GM12878 (cell line): ENCODE measurements around the gene LINGO1. TPM values are rescaled to one million over a fixed set of nuclear protein-coding genes. Genes with fewer than 3 reads are reported as not detected.

ENCODE experiments used
- ATAC-seq: fragments of 200-7000 bp; cut with Tn5 transposase; 3 replicates; pipeline ENCODE4 v1.9.1; 2020; ENCODE audit warnings: mild to moderate bottlenecking, moderate library complexity
- BruUV-seq: library from RNA; stranded (reverse); fragments of 400-500 nt; replicated peaks from 2 replicates; lab custom pipeline; 2021; lab: Mats Ljungman, UMichigan
- CTCF ChIA-PET: fragments of 300-600 bp; sonication (Branson Sonifier 250); formaldehyde crosslinking; extraction: SDS; loops from one replicate; lab custom pipeline; 2021; ENCODE audit warnings: inconsistent platforms; lab: Yijun Ruan, JAX
- POLR2A ChIA-PET: fragments of 350-600 bp; formaldehyde crosslinking; extraction: SDS; loops from one replicate; lab custom pipeline; 2021; ENCODE audit warnings: inconsistent platforms; lab: Charles Lee
- RAD21 ChIA-PET: fragments of 300-600 bp; sonication (Branson Sonifier 250); formaldehyde crosslinking; loops from one replicate; lab custom pipeline; 2023; ENCODE audit warnings: antibody characterized with exemption; ENCODE audit not compliant: unreplicated experiment; lab: Charles Lee
- SMC1A ChIA-PET: fragments of 300-600 bp; sonication (Branson Sonifier 250); formaldehyde crosslinking; loops from one replicate; lab custom pipeline; 2023; ENCODE audit not compliant: unreplicated experiment, uncharacterized antibody; lab: Charles Lee
- DNase-seq: peaks from one replicate; pipeline ENCODE4 v3.0.0-alpha.2; 2011; ENCODE audit warnings: low read depth, low spot score
- FAIRE-seq: peaks from 3 replicates; lab custom pipeline; 2011; peaks lifted over from hg19 to GRCh38; lab: Jason Lieb, UNC
- H2AFZ ChIP-seq: 2 replicates; pipeline ENCODE4 v1.6.0; 2011; ENCODE audit warnings: low read depth, low read length, control low read depth; ENCODE audit not compliant: control insufficient read depth
- H3K27ac ChIP-seq: 2 replicates; pipeline ENCODE4 v1.5.1; 2011; ENCODE audit warnings: control low read depth; ENCODE audit not compliant: control insufficient read depth, insufficient read depth
- H3K27me3 ChIP-seq, 2 experiments: replicated peaks in 1 of 2; 2 replicates each; pipeline versions ENCODE4 v1.6.0 to v1.6.1; 2011; ENCODE audit warnings: low read length in 1 of 2; ENCODE audit not compliant: control insufficient read depth in 2 of 2, insufficient read depth in 2 of 2
- H3K36me3 ChIP-seq, 2 experiments: 2 replicates each; pipeline ENCODE4 v1.5.1; 2011; ENCODE audit warnings: low read length in 1 of 2; ENCODE audit not compliant: control insufficient read depth in 2 of 2, insufficient read depth in 2 of 2
- H3K4me1 ChIP-seq: 2 replicates; pipeline ENCODE4 v1.6.1; 2011; ENCODE audit warnings: mild to moderate bottlenecking, low read length, moderate library complexity, mixed read lengths; ENCODE audit not compliant: control insufficient read depth, insufficient read depth
- H3K4me2 ChIP-seq: 2 replicates; pipeline ENCODE4 v1.6.0; 2011; ENCODE audit warnings: control low read depth; ENCODE audit not compliant: control insufficient read depth, insufficient read depth
- H3K4me3 ChIP-seq: fragments of 200-600 bp; sonication (generic); 2 replicates; pipeline ENCODE4 v1.5.1; 2016
- H3K79me2 ChIP-seq: 2 replicates; pipeline ENCODE4 v1.6.0; 2011; ENCODE audit warnings: low read length; ENCODE audit not compliant: control insufficient read depth, insufficient read depth
- H3K9ac ChIP-seq: 2 replicates; pipeline ENCODE4 v1.8.0; 2011; ENCODE audit warnings: low read length, control low read depth, mixed read lengths; ENCODE audit not compliant: control insufficient read depth, insufficient read depth
- H3K9me3 ChIP-seq: replicated peaks from 3 replicates; pipeline ENCODE4 v1.5.1; 2011; ENCODE audit warnings: mild to moderate bottlenecking, low read length; ENCODE audit not compliant: control insufficient read depth, insufficient read depth
- H4K20me1 ChIP-seq: 2 replicates; pipeline ENCODE4 v1.6.0; 2011; ENCODE audit not compliant: control insufficient read depth, insufficient read depth
- ASH2L ChIP-seq: fragments of 300-600, 200-600 bp; sonication (generic); IDR thresholded peaks from 2 replicates; pipeline ENCODE4 v1.6.1; 2017; ENCODE audit warnings: low read depth, mild to moderate bottlenecking, borderline replicate concordance
- CEBPB ChIP-seq, 2 experiments: fragments of 150-350 bp in 1 of 2; IDR thresholded peaks; 2 replicates each; pipeline ENCODE4 v1.6.1; 2012 to 2014; ENCODE audit warnings: low read depth in 2 of 2, low read length in 2 of 2, borderline replicate concordance in 1 of 2, inconsistent platforms in 1 of 2
- CHD2 ChIP-seq: IDR thresholded peaks from 2 replicates; pipeline ENCODE4 v1.6.1; 2011; ENCODE audit warnings: low read depth, low read length, improper control_type of control experiment, borderline replicate concordance
- FOS ChIP-seq: IDR thresholded peaks from 3 replicates; pipeline ENCODE4 v1.6.1; 2011; ENCODE audit warnings: borderline replicate concordance; ENCODE audit not compliant: insufficient read length; ENCODE audit errors: extremely low read depth
- FOXK2 ChIP-seq: fragments of 450-650 bp; IDR thresholded peaks from 2 replicates; pipeline ENCODE4 v1.6.1; 2017; ENCODE audit warnings: mild to moderate bottlenecking, moderate library complexity
- LARP7 ChIP-seq: fragments of 450-650 bp; IDR thresholded peaks from 2 replicates; pipeline ENCODE4 v1.6.1; 2017; ENCODE audit warnings: mild to moderate bottlenecking
- NBN ChIP-seq: fragments of 450-650 bp; IDR thresholded peaks from 2 replicates; pipeline ENCODE4 v1.6.1; 2016
- NFYA ChIP-seq: IDR thresholded peaks from 2 replicates; pipeline ENCODE4 v1.6.1; 2011; ENCODE audit warnings: low read depth, mild to moderate bottlenecking, low read length, improper control_type of control experiment, borderline replicate concordance
- NR2C1 ChIP-seq: fragments of 450-650 bp; IDR thresholded peaks from 2 replicates; pipeline ENCODE4 v1.6.1; 2017; ENCODE audit warnings: antibody characterized with exemption, mild to moderate bottlenecking, moderate library complexity
- POLR2AphosphoS5 ChIP-seq: IDR thresholded peaks from 2 replicates; pipeline ENCODE4 v1.6.1; 2011; ENCODE audit warnings: mild to moderate bottlenecking, low read length, inconsistent platforms
- POU2F2 ChIP-seq: IDR thresholded peaks from 3 replicates; pipeline ENCODE4 v1.6.1; 2011; ENCODE audit warnings: low read depth, mild to moderate bottlenecking, low read length, borderline replicate concordance
- RAD51 ChIP-seq: fragments of 450-650 bp; IDR thresholded peaks from 2 replicates; pipeline ENCODE4 v1.6.1; 2016; ENCODE audit warnings: moderate library complexity, mild to moderate bottlenecking, inconsistent platforms
- SPI1 ChIP-seq: IDR thresholded peaks from 2 replicates; pipeline ENCODE4 v1.6.1; 2011; ENCODE audit warnings: low read depth, mild to moderate bottlenecking, low read length, moderate library complexity, borderline replicate concordance; ENCODE audit not compliant: insufficient read depth
- SRF ChIP-seq, 2 experiments: IDR thresholded peaks; 2 replicates each; pipeline ENCODE4 v1.6.1; 2011; ENCODE audit warnings: low read depth in 2 of 2, low read length in 2 of 2, mild to moderate bottlenecking in 1 of 2, moderate library complexity in 1 of 2
- TBL1XR1 ChIP-seq: IDR thresholded peaks from 2 replicates; pipeline ENCODE4 v1.6.1; 2012; ENCODE audit warnings: low read depth, low read length, improper control_type of control experiment
- WRNIP1 ChIP-seq: IDR thresholded peaks from 2 replicates; pipeline ENCODE4 v1.6.1; 2011; ENCODE audit warnings: low read depth, low read length, improper control_type of control experiment, borderline replicate concordance
- ZNF207 ChIP-seq: fragments of 450-650 bp; IDR thresholded peaks from 2 replicates; pipeline ENCODE4 v1.6.1; 2014; ENCODE audit warnings: antibody characterized with exemption, mild to moderate bottlenecking, borderline replicate concordance
- WGBS: methylation state at CpG from one replicate; pipeline ENCODE4 v1.1.6; 2016; ENCODE audit warnings: low lambda C conversion rate; ENCODE audit not compliant: insufficient replicate concordance, insufficient coverage; ENCODE audit errors: missing lambda C conversion rate; 5-methylcytosine and 5-hydroxymethylcytosine counted together
- in situ Hi-C: fragments of 300-500 bp; cut with MboI; formaldehyde crosslinking; loops from 9 replicates; pipeline ENCODE4 v1.14.3; 2018; ENCODE audit warnings: mixed read lengths
- intact Hi-C: fragments of 100-400 bp; cut with micrococcal nuclease; formaldehyde crosslinking; loops from one replicate; pipeline ENCODE4 v1.14.2; 2022; ENCODE audit not compliant: unreplicated experiment
- polyA plus RNA-seq, 11 experiments: library from polyadenylated mRNA; depleted of rRNA in 4 of 11; unstranded in 6 of 11; stranded (reverse) in 5 of 11; fragments of >200 nt; fragmentation: Nextera tagmentation in 4 of 11; fragmentation: Illumina TruSeq in 1 of 11; extraction: Ambion mirVana in 4 of 11; extraction: Trizol in 1 of 11; gene quantifications; 1 replicate in 1 of 11; 2 replicates in 10 of 11; pipeline versions ENCODE4 v1.2.1 to v1.2.3, GENCODE V29; 2011 to 2016; ENCODE audit warnings: inconsistent platforms in 2 of 11, missing spikeins in 2 of 11, low read depth in 1 of 11
- total RNA-seq, 4 experiments: library from RNA; depleted of rRNA in 3 of 4; stranded (reverse); fragments of >200 nt in 3 of 4; fragmentation: Illumina TruSeq in 1 of 4; extraction: Trizol in 1 of 4; gene quantifications; 2 replicates each; pipeline versions ENCODE4 v1.2.1 to v1.2.3, GENCODE V29; 2013 to 2021
- TF ChIP-seq, protein P1 (sequence below): fragments of 450-650 bp; formaldehyde crosslinking; IDR thresholded peaks from 2 replicates; pipeline ENCODE4 v1.5.0; 2022; ENCODE audit warnings: mild to moderate bottlenecking, missing genetic modification characterization
- TF ChIP-seq, protein P2 (sequence below): IDR thresholded peaks from 2 replicates; pipeline ENCODE4 v1.6.1; 2012; ENCODE audit warnings: low read length, inconsistent platforms

The LINGO1 gene
- total and polyA plus RNA-seq, 10 of the 15 experiments (the other 5 are each of a cell fraction or from before 2014, with no cell fraction given) = 0.04 to 3.9 (median 0.17) TPM; not detected in 6

DNA sequence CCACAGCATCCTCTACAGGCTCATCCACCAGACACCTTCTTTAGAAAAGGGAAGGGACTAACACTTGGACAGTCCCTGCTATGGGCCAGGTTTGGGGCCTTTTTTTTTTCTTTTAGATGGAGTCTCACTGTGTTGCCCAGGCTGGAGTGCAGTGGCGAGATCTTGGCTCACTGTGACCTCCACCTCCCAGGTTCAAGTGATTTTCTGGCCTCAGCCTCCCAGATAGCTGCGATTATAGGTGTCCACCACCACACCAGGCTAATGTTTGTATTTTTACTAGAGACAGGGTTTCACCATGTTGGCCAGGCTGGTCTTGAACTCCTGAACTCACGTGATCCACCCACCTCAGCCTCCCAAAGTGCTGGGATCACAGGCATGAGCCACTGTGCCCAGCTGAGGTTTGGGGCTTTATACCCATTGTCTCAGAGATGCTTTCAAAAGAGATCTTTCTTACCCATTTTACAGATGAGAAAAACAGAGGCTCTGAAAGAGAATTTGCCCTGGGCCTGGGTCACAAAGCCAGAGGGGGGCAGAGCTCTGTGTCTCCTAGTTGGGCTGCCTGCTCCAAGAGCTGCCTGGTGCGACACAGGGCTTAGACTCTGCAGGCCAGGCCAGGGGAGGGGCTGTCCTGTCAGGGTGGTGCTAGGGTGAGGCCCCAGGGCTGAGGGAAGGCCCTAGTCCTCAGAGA, 11.6 kb downstream of the LINGO1 start:
- ChIA-PET RAD21 (no interaction called here), POLR2A (no interaction called here), CTCF (no interaction called here), SMC1A (no interaction called here)
- no peak for DNase-seq
- H3K36me3 ChIP-seq = no peaks in the 10 kb centered on the region
- no peaks in the 10 kb centered on the region for H3K4me1 ChIP-seq
- in situ Hi-C loops = no loop called here
- no peak overlapping the region for H3K4me2 ChIP-seq
- WGBS = 19% methylated on average over 4 of the region's 4 CpGs
- no peak for ATAC-seq
- TF ChIP-seq WRNIP1 (no peak), ZNF207 (no peak), NFYA (no peak), POLR2AphosphoS5 (no peak), SRF (IDR thresholded peaks at IDR 0.05; ENCODE audit: low read depth in 2 of 2, low read length in 2 of 2) (no peak), FOXK2 (no peak), SPI1 (no peak), ASH2L (no peak), CHD2 (no peak), NBN (no peak), POU2F2 (no peak), NR2C1 (no peak), TBL1XR1 (no peak), LARP7 (no peak), FOS (no peak), RAD51 (no peak), CEBPB (IDR thresholded peaks at IDR 0.05; ENCODE audit: borderline replicate concordance in 1 of 2, low read depth in 2 of 2, low read length in 2 of 2) (no peak)
- TF ChIP-seq, protein P1, sequence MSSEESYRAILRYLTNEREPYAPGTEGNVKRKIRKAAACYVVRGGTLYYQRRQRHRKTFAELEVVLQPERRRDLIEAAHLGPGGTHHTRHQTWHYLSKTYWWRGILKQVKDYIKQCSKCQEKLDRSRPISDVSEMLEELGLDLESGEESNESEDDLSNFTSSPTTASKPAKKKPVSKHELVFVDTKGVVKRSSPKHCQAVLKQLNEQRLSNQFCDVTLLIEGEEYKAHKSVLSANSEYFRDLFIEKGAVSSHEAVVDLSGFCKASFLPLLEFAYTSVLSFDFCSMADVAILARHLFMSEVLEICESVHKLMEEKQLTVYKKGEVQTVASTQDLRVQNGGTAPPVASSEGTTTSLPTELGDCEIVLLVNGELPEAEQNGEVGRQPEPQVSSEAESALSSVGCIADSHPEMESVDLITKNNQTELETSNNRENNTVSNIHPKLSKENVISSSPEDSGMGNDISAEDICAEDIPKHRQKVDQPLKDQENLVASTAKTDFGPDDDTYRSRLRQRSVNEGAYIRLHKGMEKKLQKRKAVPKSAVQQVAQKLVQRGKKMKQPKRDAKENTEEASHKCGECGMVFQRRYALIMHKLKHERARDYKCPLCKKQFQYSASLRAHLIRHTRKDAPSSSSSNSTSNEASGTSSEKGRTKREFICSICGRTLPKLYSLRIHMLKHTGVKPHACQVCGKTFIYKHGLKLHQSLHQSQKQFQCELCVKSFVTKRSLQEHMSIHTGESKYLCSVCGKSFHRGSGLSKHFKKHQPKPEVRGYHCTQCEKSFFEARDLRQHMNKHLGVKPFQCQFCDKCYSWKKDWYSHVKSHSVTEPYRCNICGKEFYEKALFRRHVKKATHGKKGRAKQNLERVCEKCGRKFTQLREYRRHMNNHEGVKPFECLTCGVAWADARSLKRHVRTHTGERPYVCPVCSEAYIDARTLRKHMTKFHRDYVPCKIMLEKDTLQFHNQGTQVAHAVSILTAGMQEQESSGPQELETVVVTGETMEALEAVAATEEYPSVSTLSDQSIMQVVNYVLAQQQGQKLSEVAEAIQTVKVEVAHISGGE (CRISPR knock-in tag) = no peak
- TF ChIP-seq, protein P2, sequence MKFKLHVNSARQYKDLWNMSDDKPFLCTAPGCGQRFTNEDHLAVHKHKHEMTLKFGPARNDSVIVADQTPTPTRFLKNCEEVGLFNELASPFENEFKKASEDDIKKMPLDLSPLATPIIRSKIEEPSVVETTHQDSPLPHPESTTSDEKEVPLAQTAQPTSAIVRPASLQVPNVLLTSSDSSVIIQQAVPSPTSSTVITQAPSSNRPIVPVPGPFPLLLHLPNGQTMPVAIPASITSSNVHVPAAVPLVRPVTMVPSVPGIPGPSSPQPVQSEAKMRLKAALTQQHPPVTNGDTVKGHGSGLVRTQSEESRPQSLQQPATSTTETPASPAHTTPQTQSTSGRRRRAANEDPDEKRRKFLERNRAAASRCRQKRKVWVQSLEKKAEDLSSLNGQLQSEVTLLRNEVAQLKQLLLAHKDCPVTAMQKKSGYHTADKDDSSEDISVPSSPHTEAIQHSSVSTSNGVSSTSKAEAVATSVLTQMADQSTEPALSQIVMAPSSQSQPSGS = no peak
- H2AFZ ChIP-seq = no peak overlapping the region
- BruUV-seq = no TSS peak
- no peak for FAIRE-seq
- no peak overlapping the region for H3K27ac ChIP-seq
- H3K9me3 ChIP-seq = no peaks in the 10 kb centered on the region
- H3K27me3 ChIP-seq = no peaks in the 10 kb centered on the region; a peak in 2 of 4 replicates
- no peak overlapping the region for H3K4me3 ChIP-seq
- no peaks in the 10 kb centered on the region for H4K20me1 ChIP-seq
- H3K9ac ChIP-seq = no peak overlapping the region
- intact Hi-C loops = no loop called here
- H3K79me2 ChIP-seq = no peaks in the 10 kb centered on the region
